ENCODE data around the gene PACSIN3.

DNA sequence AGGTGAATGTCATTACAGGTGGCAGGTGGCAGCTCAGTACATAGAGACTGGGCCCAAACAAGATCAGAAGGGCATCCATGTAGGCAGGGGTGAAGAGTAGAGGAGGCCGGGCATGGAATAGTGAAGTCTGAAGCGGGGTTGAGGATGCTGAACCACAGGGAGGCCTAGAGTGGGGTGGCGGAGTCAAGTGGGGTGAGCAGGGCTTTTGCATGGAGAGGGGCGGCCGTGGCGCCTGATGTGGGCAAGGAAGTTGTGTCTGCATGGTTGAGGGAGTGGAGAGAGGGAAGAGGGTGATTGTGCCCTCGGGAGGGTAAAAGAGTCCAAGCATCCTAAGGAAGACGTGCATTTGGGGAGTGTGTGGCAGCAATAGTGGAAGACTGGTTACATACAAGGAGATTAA lies 42.9 kb upstream of the PACSIN3 start:
- TF ChIP-seq POLR2A (IDR thresholded peaks at IDR 0.05; ENCODE audit: low read length) (no peak), GATA1 (IDR thresholded peaks at IDR 0.05; ENCODE audit: low read depth, low read length) (no peak)

Data from erythroblast (primary cell).